H1 (cell line): ENCODE measurements around the gene MTMR10. TPM values are rescaled to one million over a fixed set of nuclear protein-coding genes. Genes with fewer than 3 reads are reported as not detected.

Experiments used
- CTCF ChIA-PET: fragments of 300-600 bp; sonication (Branson Sonifier 250); formaldehyde crosslinking; loops from one replicate; lab custom pipeline; 2021; ENCODE audit not compliant: partially characterized antibody; lab: Charles Lee
- POLR2A ChIA-PET: fragments of 300-600 bp; sonication (Branson Sonifier 250); formaldehyde crosslinking; loops from one replicate; lab custom pipeline; 2021; ENCODE audit warnings: inconsistent platforms; ENCODE audit not compliant: partially characterized antibody; lab: Charles Lee
- DNase-seq, 2 experiments: peaks; one replicate each; pipeline versions ENCODE4 v3.0.0 to v3.0.0-alpha.2; 2010 to 2022; ENCODE audit warnings: low spot score in 2 of 2, low read depth in 1 of 2, mixed read lengths in 1 of 2
- FAIRE-seq: peaks from 2 replicates; lab custom pipeline; 2011; peaks lifted over from hg19 to GRCh38; lab: Jason Lieb, UNC
- H2AFZ ChIP-seq: 2 replicates; pipeline ENCODE4 v1.8.1; 2012; ENCODE audit warnings: low read length, inconsistent platforms
- H2AK5ac ChIP-seq: 2 replicates; pipeline ENCODE4 v1.6.1; 2013; ENCODE audit warnings: low read depth, low read length
- H2BK120ac ChIP-seq: replicated peaks from 2 replicates; pipeline ENCODE3; 2013; ENCODE audit warnings: low read depth, low read length, inconsistent platforms
- H2BK12ac ChIP-seq: 2 replicates; pipeline ENCODE4 v1.6.1; 2013; ENCODE audit warnings: low read depth, low read length
- H2BK15ac ChIP-seq: 2 replicates; pipeline ENCODE4 v1.6.1; 2013; ENCODE audit warnings: low read length
- H2BK20ac ChIP-seq: 2 replicates; pipeline ENCODE4 v1.6.1; 2013; ENCODE audit warnings: low read length
- H2BK5ac ChIP-seq: 2 replicates; pipeline ENCODE4 v1.6.1; 2013; ENCODE audit warnings: low read depth, low read length
- H3K14ac ChIP-seq: 2 replicates; pipeline ENCODE4 v1.6.1; 2013; ENCODE audit warnings: inconsistent platforms; ENCODE audit not compliant: insufficient read length
- H3K18ac ChIP-seq: 2 replicates; pipeline ENCODE4 v1.6.1; 2013; ENCODE audit warnings: low read length; ENCODE audit errors: extremely low read depth
- H3K23ac ChIP-seq: 2 replicates; pipeline ENCODE4 v1.6.1; 2013; ENCODE audit warnings: inconsistent platforms; ENCODE audit not compliant: insufficient read length
- H3K23me2 ChIP-seq: 2 replicates; pipeline ENCODE4 v1.6.1; 2013; ENCODE audit warnings: low read depth, low read length
- H3K27ac ChIP-seq: 2 replicates; pipeline ENCODE4 v1.6.1; 2011; ENCODE audit warnings: low read depth, low read length, inconsistent platforms
- H3K27me3 ChIP-seq, 4 experiments: replicated peaks in 1 of 4; 1 replicate in 1 of 4; 2 replicates in 3 of 4; pipeline versions ENCODE4 v1.6.1 to v1.8.1; 2011 to 2013; ENCODE audit warnings: low read length in 3 of 4, mild to moderate bottlenecking in 3 of 4, inconsistent platforms in 2 of 4, mixed read lengths in 2 of 4, moderate library complexity in 1 of 4; ENCODE audit not compliant: control insufficient read depth in 3 of 4, insufficient read depth in 3 of 4; ENCODE audit errors: extremely low read depth in 1 of 4
- H3K36me3 ChIP-seq, 4 experiments: 2 replicates each; pipeline versions ENCODE4 v1.6.1 to v1.8.1; 2011 to 2013; ENCODE audit warnings: mild to moderate bottlenecking in 4 of 4, low read length in 3 of 4, moderate library complexity in 2 of 4, control low read depth in 1 of 4, inconsistent platforms in 1 of 4; ENCODE audit not compliant: insufficient read depth in 4 of 4, control insufficient read depth in 2 of 4
- H3K4ac ChIP-seq: replicated peaks from 2 replicates; pipeline ENCODE3; 2013; ENCODE audit warnings: low read length, low read depth, mixed read lengths, inconsistent platforms; ENCODE audit not compliant: insufficient read length
- H3K4me1 ChIP-seq, 4 experiments: replicated peaks in 1 of 4; 1 replicate in 1 of 4; 2 replicates in 3 of 4; pipeline versions ENCODE4 v1.6.1 to v1.8.1; 2011 to 2013; ENCODE audit warnings: low read length in 3 of 4, inconsistent platforms in 2 of 4, mixed read lengths in 1 of 4; ENCODE audit not compliant: insufficient read depth in 4 of 4, control insufficient read depth in 3 of 4
- H3K4me2 ChIP-seq, 2 experiments: 2 replicates each; pipeline versions ENCODE4 v1.6.1 to v1.8.1; 2011 to 2013; ENCODE audit warnings: low read depth in 2 of 2, low read length in 2 of 2, control low read depth in 1 of 2, inconsistent platforms in 1 of 2, mild to moderate bottlenecking in 1 of 2; ENCODE audit not compliant: insufficient read depth in 1 of 2
- H3K4me3 ChIP-seq, 4 experiments: fragments of 200-600, 300-600 bp in 1 of 4; sonication (generic), shearing (Covaris generic), sonication (Bioruptor Twin) in 1 of 4; 2 replicates each; pipeline versions ENCODE4 v1.5.1 to v1.8.1; 2011 to 2016; ENCODE audit warnings: low read length in 4 of 4, low read depth in 3 of 4, control low read depth in 2 of 4, inconsistent platforms in 2 of 4, mild to moderate bottlenecking in 2 of 4, mixed read lengths in 1 of 4, moderate library complexity in 1 of 4; ENCODE audit not compliant: insufficient read depth in 2 of 4; ENCODE audit errors: extremely low read depth in 1 of 4
- H3K56ac ChIP-seq: replicated peaks from 2 replicates; pipeline ENCODE3; 2013; ENCODE audit warnings: low read depth, mild to moderate bottlenecking, mixed read lengths, low read length, inconsistent platforms; ENCODE audit not compliant: insufficient read length
- H3K79me1 ChIP-seq: 2 replicates; pipeline ENCODE4 v1.6.1; 2013; ENCODE audit warnings: low read depth, low read length, control low read depth
- H3K79me2 ChIP-seq, 2 experiments: 2 replicates each; pipeline versions ENCODE4 v1.6.1 to v1.8.1; 2012 to 2013; ENCODE audit warnings: low read length in 2 of 2, mild to moderate bottlenecking in 2 of 2, inconsistent platforms in 1 of 2; ENCODE audit not compliant: insufficient read depth in 2 of 2, control insufficient read depth in 1 of 2
- H3K9ac ChIP-seq, 4 experiments: replicated peaks in 1 of 4; 1 replicate in 1 of 4; 2 replicates in 3 of 4; pipeline versions ENCODE4 v1.6.1 to v1.8.1; 2011 to 2013; ENCODE audit warnings: low read depth in 3 of 4, low read length in 3 of 4, control low read depth in 2 of 4, mild to moderate bottlenecking in 2 of 4, moderate library complexity in 2 of 4, inconsistent platforms in 1 of 4; ENCODE audit errors: extremely low read depth in 1 of 4
- H3K9me3 ChIP-seq, 2 experiments: 2 replicates each; pipeline versions ENCODE4 v1.6.1 to v1.8.1; 2012 to 2013; ENCODE audit warnings: mild to moderate bottlenecking in 2 of 2, moderate library complexity in 2 of 2, control low read depth in 1 of 2, inconsistent platforms in 1 of 2, low read depth in 1 of 2, low read length in 1 of 2, mixed read lengths in 1 of 2; ENCODE audit not compliant: insufficient read depth in 2 of 2
- H4K20me1 ChIP-seq, 2 experiments: replicated peaks in 1 of 2; 2 replicates each; pipeline versions ENCODE3 to v1.8.1; 2011 to 2013; ENCODE audit warnings: inconsistent platforms in 2 of 2, low read length in 2 of 2, mild to moderate bottlenecking in 1 of 2; ENCODE audit not compliant: insufficient read depth in 2 of 2, control insufficient read depth in 1 of 2
- H4K5ac ChIP-seq: 2 replicates; pipeline ENCODE4 v1.6.1; 2013; ENCODE audit warnings: low read length, low read depth, mixed read lengths, inconsistent platforms; ENCODE audit not compliant: insufficient read length
- H4K8ac ChIP-seq: 2 replicates; pipeline ENCODE4 v1.8.0; 2013; ENCODE audit warnings: mild to moderate bottlenecking, moderate library complexity, low read length, inconsistent platforms; ENCODE audit not compliant: insufficient read depth; ENCODE audit errors: extremely low read depth
- H4K91ac ChIP-seq: replicated peaks from 2 replicates; pipeline ENCODE3; 2013; ENCODE audit warnings: low read length, mixed read lengths, inconsistent platforms; ENCODE audit not compliant: insufficient read length
- BRCA1 ChIP-seq: IDR thresholded peaks from 2 replicates; pipeline ENCODE4 v1.6.1; 2012; ENCODE audit warnings: low read depth, low read length, improper control_type of control experiment
- CBX5 ChIP-seq: fragments of 300-800, 300-1000 bp; sonication (generic); IDR thresholded peaks from 2 replicates; pipeline ENCODE4 v1.7.1; 2016; ENCODE audit warnings: antibody characterized with exemption, low read length, low read depth
- CHD2 ChIP-seq: IDR thresholded peaks from 2 replicates; pipeline ENCODE4 v1.6.1; 2012; ENCODE audit warnings: low read length, improper control_type of control experiment
- FOSL1 ChIP-seq: IDR thresholded peaks from 2 replicates; pipeline ENCODE4 v1.6.1; 2011; ENCODE audit warnings: mild to moderate bottlenecking, low read depth, low read length, moderate library complexity; ENCODE audit not compliant: insufficient read depth
- JUN ChIP-seq: IDR thresholded peaks from 2 replicates; pipeline ENCODE4 v1.6.1; 2011; ENCODE audit warnings: low read depth, mild to moderate bottlenecking, improper control_type of control experiment, low read length
- KDM4A ChIP-seq: IDR thresholded peaks from one replicate; pipeline ENCODE4 v1.7.1; 2012; ENCODE audit warnings: low read depth, mild to moderate bottlenecking, moderate library complexity, low read length, inconsistent platforms; ENCODE audit not compliant: severe bottlenecking
- NANOG ChIP-seq: IDR thresholded peaks from 2 replicates; pipeline ENCODE4 v1.6.1; 2011; ENCODE audit warnings: low read length, low read depth, mild to moderate bottlenecking, inconsistent platforms; ENCODE audit not compliant: insufficient read depth, poor library complexity, severe bottlenecking
- POLR2A ChIP-seq, 2 experiments: IDR thresholded peaks; 1 replicate in 1 of 2; 2 replicates in 1 of 2; pipeline ENCODE4 v1.6.1; 2011; ENCODE audit warnings: low read depth in 2 of 2, low read length in 2 of 2, mild to moderate bottlenecking in 2 of 2; ENCODE audit errors: control extremely low read depth in 1 of 2
- POLR2AphosphoS5 ChIP-seq: IDR thresholded peaks from 2 replicates; pipeline ENCODE4 v1.6.1; 2011; ENCODE audit warnings: low read depth, low read length
- RBBP5 ChIP-seq: IDR thresholded peaks from 2 replicates; pipeline ENCODE4 v1.7.1; 2012; ENCODE audit warnings: low read depth, mild to moderate bottlenecking, inconsistent platforms, low read length, moderate library complexity, borderline replicate concordance
- TAF1 ChIP-seq: IDR thresholded peaks from 2 replicates; pipeline ENCODE4 v1.6.1; 2011; ENCODE audit warnings: mild to moderate bottlenecking, low read depth, low read length
- TAF7 ChIP-seq: optimal IDR thresholded peaks from 2 replicates; pipeline ENCODE3; 2011; ENCODE audit warnings: low read depth, mild to moderate bottlenecking, inconsistent platforms, low read length, moderate library complexity, borderline replicate concordance
- WGBS, 2 experiments: shearing (Covaris generic) in 1 of 2; methylation state at CpG; one replicate each; pipeline versions ENCODE4 v1.1.6 to v1.1.7; 2013 to 2015; ENCODE audit warnings: low lambda C conversion rate in 2 of 2, mixed read lengths in 2 of 2, inconsistent platforms in 1 of 2, low coverage in 1 of 2, missing lambda C conversion rate in 1 of 2; ENCODE audit not compliant: insufficient replicate concordance in 2 of 2, insufficient coverage in 1 of 2, insufficient read length in 1 of 2; ENCODE audit errors: extremely low coverage in 1 of 2, missing lambda C conversion rate in 1 of 2; 5-methylcytosine and 5-hydroxymethylcytosine counted together
- polyA plus RNA-seq, 7 experiments: library from polyadenylated mRNA; depleted of rRNA in 3 of 7; stranded (reverse) in 5 of 7; unstranded in 2 of 7; fragments of >200 nt in 5 of 7; fragments of 200-250 nt in 2 of 7; gene quantifications; 1 replicate in 5 of 7; 2 replicates in 1 of 7; 4 replicates in 1 of 7; pipeline versions ENCODE4 v1.2.1 to v1.2.3, GENCODE V29; 2011 to 2013; ENCODE audit warnings: missing spikeins in 2 of 7, mixed read lengths in 2 of 7
- total RNA-seq: library from RNA; stranded (reverse); fragmentation: NEBNext Ultra II Directional; extraction: Animal tissue kit (Norgen Biotek cat#: 25700); gene quantifications from 2 replicates; pipeline ENCODE4 v1.2.1, GENCODE V29; 2021

The MTMR10 gene
- total and polyA plus RNA-seq, 2 of the 8 experiments (the other 6 are each of a cell fraction or from before 2014, with no cell fraction given) = 3.8 to 13.1 TPM

- Histone ChIP-seq H3K18ac (no peak overlapping the region), H2BK12ac (peak overlapping the region; percentile 98), H4K5ac (no peak overlapping the region), H2AFZ (no peak overlapping the region), H2BK20ac (peak overlapping the region; percentile 77; the same call in 1 of the 2 replicates), H3K9me3 (no peaks in the 10 kb centered on the region), H3K4me3 (no peak overlapping the region), H3K23ac (no peak overlapping the region), H4K91ac (no peak overlapping the region), H2AK5ac (peak overlapping the region; percentile 89), H4K20me1 (no peaks in the 10 kb centered on the region), H3K27ac (no peak overlapping the region), H3K56ac (no peak overlapping the region), H4K8ac (no peak overlapping the region), H2BK15ac (no peak overlapping the region), H3K4me2 (peak overlapping the region in 1 of 2 experiments; percentile 72; a peak in 1 of 4 replicates), H3K36me3 (no peaks in the 10 kb centered on the region), H3K27me3 (no peaks in the 10 kb centered on the region; a peak in 1 of 7 replicates), H3K4me1 (peaks cover 0 to 12% (median 7%) of the 10 kb centered on the region in 4 experiments; a peak in 6 of 7 replicates), H3K14ac (no peak overlapping the region), H3K4ac (peak overlapping the region; percentile 10), H3K79me2 (no peaks in the 10 kb centered on the region), H2BK120ac (peak overlapping the region; percentile 16), H2BK5ac (peak overlapping the region; percentile 86), H3K9ac (no peak overlapping the region), H3K79me1 (no peaks in the 10 kb centered on the region), H3K23me2 (no peaks in the 10 kb centered on the region)
- TF ChIP-seq CHD2 (no peak), POLR2A (IDR thresholded peaks at IDR 0.05; ENCODE audit: control extremely low read depth in 1 of 2, low read depth in 2 of 2, low read length in 2 of 2) (no peak), KDM4A (no peak), BRCA1 (no peak), NANOG (no peak), JUN (no peak), FOSL1 (no peak), TAF1 (no peak), RBBP5 (no peak), CBX5 (no peak), TAF7 (no peak), POLR2AphosphoS5 (no peak)
- 85% methylated on average over 5 of the region's 5 CpGs; no CpG with 5 or more reads in 1 of the 2 experiments for WGBS, 2 experiments
- ChIA-PET POLR2A (interaction anchor here (1.6 to 3.1 kb wide), 2 partner anchors 10 to 121 kb away, joined by 5 to 8 read pairs; partner anchors contain the start of gene FAN1), CTCF (interaction anchor here (1.1 to 2.8 kb wide), 4 partner anchors 10 to 106 kb away, joined by 3 to 9 read pairs (median 4); partner anchors contain the start of gene TRPM1)
- FAIRE-seq (no peak), DNase-seq (no peak)
Measured at GRCh38 chr15:31023841-31024240, 32.4 kb upstream of the MTMR10 start.
